Fibroblast of lung (primary cell): ENCODE results near the gene GSTM5. TPM values are rescaled to one million over a fixed set of nuclear protein-coding genes. Genes with fewer than 3 reads are reported as not detected.
"Not testable (repeated sequence)": the region's sequence is repeated elsewhere in the genome, so short reads cannot be mapped to it uniquely, and the experiment has no call there.

Experiments
- DNase-seq, 2 donors: peaks; one replicate each; pipeline versions ENCODE4 v3.0.0 to v3.0.0-alpha.2; 2010; ENCODE audit warnings: low read depth in 2 of 2
- H2AFZ ChIP-seq: 2 replicates; pipeline ENCODE4 v1.5.1; 2012; ENCODE audit warnings: low read length, control low read depth, inconsistent platforms
- H3K27ac ChIP-seq: 2 replicates; pipeline ENCODE4 v1.5.1; 2011; ENCODE audit warnings: low read length, control low read depth; ENCODE audit not compliant: insufficient read depth
- H3K27me3 ChIP-seq: 2 replicates; pipeline ENCODE4 v1.5.1; 2011; ENCODE audit warnings: mild to moderate bottlenecking, low read length; ENCODE audit not compliant: control insufficient read depth, insufficient read depth
- H3K36me3 ChIP-seq: 2 replicates; pipeline ENCODE4 v1.5.1; 2011; ENCODE audit warnings: low read length; ENCODE audit not compliant: control insufficient read depth, insufficient read depth
- H3K4me1 ChIP-seq: 2 replicates; pipeline ENCODE4 v1.5.1; 2011; ENCODE audit warnings: low read length; ENCODE audit not compliant: control insufficient read depth, insufficient read depth; ENCODE audit errors: extremely low read depth
- H3K4me2 ChIP-seq: 2 replicates; pipeline ENCODE4 v1.5.1; 2011; ENCODE audit warnings: low read length, control low read depth; ENCODE audit not compliant: insufficient read depth; ENCODE audit errors: extremely low read depth
- H3K4me3 ChIP-seq, 4 experiments: fragments of 200-600 bp in 1 of 4; sonication (generic) in 1 of 4; replicated peaks in 1 of 4; 2 replicates each; pipeline ENCODE4 v1.5.1; 2011 to 2016; ENCODE audit warnings: low read length in 4 of 4, low read depth in 3 of 4, mild to moderate bottlenecking in 3 of 4, control low read depth in 2 of 4, inconsistent platforms in 1 of 4, mixed read lengths in 1 of 4; ENCODE audit not compliant: insufficient read depth in 1 of 4; ENCODE audit errors: control extremely low read depth in 1 of 4
- H3K79me2 ChIP-seq: 2 replicates; pipeline ENCODE4 v1.5.1; 2012; ENCODE audit warnings: mild to moderate bottlenecking, low read length, inconsistent platforms; ENCODE audit not compliant: control insufficient read depth, insufficient read depth
- H3K9ac ChIP-seq: 2 replicates; pipeline ENCODE4 v1.5.1; 2011; ENCODE audit warnings: mild to moderate bottlenecking, low read length, control low read depth; ENCODE audit not compliant: insufficient read depth
- H3K9me3 ChIP-seq: 2 replicates; pipeline ENCODE4 v1.5.1; 2012; ENCODE audit warnings: low read depth, low read length; ENCODE audit not compliant: control insufficient read depth, insufficient read depth
- H4K20me1 ChIP-seq: 2 replicates; pipeline ENCODE4 v1.5.1; 2011; ENCODE audit warnings: low read length; ENCODE audit not compliant: control insufficient read depth, insufficient read depth; ENCODE audit errors: extremely low read depth
- CTCF ChIP-seq, 2 donors: IDR thresholded peaks in 1 of 2; conservative IDR thresholded peaks in 1 of 2; 1 replicate in 1 of 2; 2 replicates in 1 of 2; pipeline ENCODE4 v1.5.1; 2011 to 2012; ENCODE audit warnings: low read length in 2 of 2, control low read depth in 1 of 2, inconsistent platforms in 1 of 2, low read depth in 1 of 2, mild to moderate bottlenecking in 1 of 2
- EZH2 ChIP-seq: IDR thresholded peaks from 2 replicates; pipeline ENCODE4 v1.5.1; 2012; ENCODE audit warnings: low read length, control low read depth, mild to moderate bottlenecking; ENCODE audit errors: missing control alignments
- polyA plus RNA-seq, 2 donors: library from polyadenylated mRNA; depleted of rRNA in 1 of 2; stranded (reverse) in 1 of 2; unstranded in 1 of 2; fragments of >200 nt; gene quantifications; 2 replicates each; pipeline ENCODE4 v1.2.1, GENCODE V29; 2011 to 2012; ENCODE audit warnings: missing spikeins in 1 of 2
- total RNA-seq: library from RNA; depleted of rRNA; stranded (reverse); fragments of >200 nt; gene quantifications from 2 replicates; pipeline ENCODE4 v1.2.1, GENCODE V29; 2014

The GSTM5 gene
- total and polyA plus RNA-seq, 2 donors (not counting 1 experiment from before 2014, with no cell fraction given) = 6.1 to 21.6 TPM

GRCh38 chr1:109764561-109765482, 52.8 kb downstream of the GSTM5 start:
- Histone ChIP-seq H3K79me2 (no peaks in the 10 kb centered on the region), H3K27me3 (peaks cover 8% of the 10 kb centered on the region), H3K4me3 (no peak overlapping the region), H4K20me1 (no peaks in the 10 kb centered on the region), H3K4me1 (peaks cover 3% of the 10 kb centered on the region), H3K4me2 (no peak overlapping the region), H3K36me3 (no peaks in the 10 kb centered on the region), H2AFZ (no peak overlapping the region), H3K9me3 (no peaks in the 10 kb centered on the region), H3K27ac (no peak overlapping the region), H3K9ac (no peak overlapping the region)
- DNase-seq = no peak
- TF ChIP-seq CTCF (conservative IDR thresholded peaks at IDR 0.05 in 1 of 2, IDR thresholded peaks at IDR 0.05 in 1 of 2; ENCODE audit: low read depth in 1 of 2, low read length in 2 of 2) (no peak), EZH2 (no peak)

GRCh38 chr1:109765483-109765815, 53.4 kb downstream of the GSTM5 start:
- H2AFZ ChIP-seq = no peak overlapping the region
- H4K20me1 ChIP-seq = no peaks in the 10 kb centered on the region
- H3K27me3 ChIP-seq = peaks cover 8% of the 10 kb centered on the region
- TF ChIP-seq EZH2 (no peak), CTCF (conservative IDR thresholded peaks at IDR 0.05 in 1 of 2, IDR thresholded peaks at IDR 0.05 in 1 of 2; ENCODE audit: low read depth in 1 of 2, low read length in 2 of 2) (no peak)
- H3K79me2 ChIP-seq = no peaks in the 10 kb centered on the region
- H3K36me3 ChIP-seq = no peaks in the 10 kb centered on the region
- no peak overlapping the region for H3K4me2 ChIP-seq
- DNase-seq = no peak
- no peak overlapping the region for H3K9ac ChIP-seq
- H3K27ac ChIP-seq = no peak overlapping the region
- no peaks in the 10 kb centered on the region for H3K9me3 ChIP-seq
- H3K4me3 ChIP-seq = no peak overlapping the region
- peaks cover 3% of the 10 kb centered on the region for H3K4me1 ChIP-seq

- TF ChIP-seq EZH2 (no peak), CTCF (conservative IDR thresholded peaks at IDR 0.05 in 1 of 2, IDR thresholded peaks at IDR 0.05 in 1 of 2; ENCODE audit: low read depth in 1 of 2, low read length in 2 of 2) (no peak)
- H3K4me3 ChIP-seq = no peak overlapping the region
- no peak overlapping the region for H3K27ac ChIP-seq
- no peak for DNase-seq
- no peaks in the 10 kb centered on the region for H3K79me2 ChIP-seq
- peaks cover 8% of the 10 kb centered on the region for H3K27me3 ChIP-seq
- no peaks in the 10 kb centered on the region for H3K9me3 ChIP-seq
- no peak overlapping the region for H3K9ac ChIP-seq
- no peaks in the 10 kb centered on the region for H3K36me3 ChIP-seq
- H4K20me1 ChIP-seq = no peaks in the 10 kb centered on the region
- H3K4me1 ChIP-seq = peaks cover 3% of the 10 kb centered on the region
- no peak overlapping the region for H3K4me2 ChIP-seq
- H2AFZ ChIP-seq = no peak overlapping the region
Observed at GRCh38 chr1:109765896-109766615, 54.0 kb downstream of the GSTM5 start.

GRCh38 chr1:109766991-109767636, 55.1 kb downstream of the GSTM5 start:
- H3K4me1 ChIP-seq, H3K27me3 ChIP-seq, H3K79me2 ChIP-seq: not testable (repeated sequence)

More at GRCh38 chr1:109766991-109767636, 55.1 kb downstream of the GSTM5 start:
- H3K36me3 ChIP-seq, H3K4me3 ChIP-seq, H2AFZ ChIP-seq, H3K27ac ChIP-seq, H3K9me3 ChIP-seq, H3K9ac ChIP-seq, DNase-seq, H4K20me1 ChIP-seq, H3K4me2 ChIP-seq: not testable (repeated sequence)
